ENCODE data around the gene ADM2.
"Not testable (repeated sequence)": the region's sequence is repeated elsewhere in the genome, so short reads cannot be mapped to it uniquely, and the experiment has no call there.

Gene ADM2

DNA sequence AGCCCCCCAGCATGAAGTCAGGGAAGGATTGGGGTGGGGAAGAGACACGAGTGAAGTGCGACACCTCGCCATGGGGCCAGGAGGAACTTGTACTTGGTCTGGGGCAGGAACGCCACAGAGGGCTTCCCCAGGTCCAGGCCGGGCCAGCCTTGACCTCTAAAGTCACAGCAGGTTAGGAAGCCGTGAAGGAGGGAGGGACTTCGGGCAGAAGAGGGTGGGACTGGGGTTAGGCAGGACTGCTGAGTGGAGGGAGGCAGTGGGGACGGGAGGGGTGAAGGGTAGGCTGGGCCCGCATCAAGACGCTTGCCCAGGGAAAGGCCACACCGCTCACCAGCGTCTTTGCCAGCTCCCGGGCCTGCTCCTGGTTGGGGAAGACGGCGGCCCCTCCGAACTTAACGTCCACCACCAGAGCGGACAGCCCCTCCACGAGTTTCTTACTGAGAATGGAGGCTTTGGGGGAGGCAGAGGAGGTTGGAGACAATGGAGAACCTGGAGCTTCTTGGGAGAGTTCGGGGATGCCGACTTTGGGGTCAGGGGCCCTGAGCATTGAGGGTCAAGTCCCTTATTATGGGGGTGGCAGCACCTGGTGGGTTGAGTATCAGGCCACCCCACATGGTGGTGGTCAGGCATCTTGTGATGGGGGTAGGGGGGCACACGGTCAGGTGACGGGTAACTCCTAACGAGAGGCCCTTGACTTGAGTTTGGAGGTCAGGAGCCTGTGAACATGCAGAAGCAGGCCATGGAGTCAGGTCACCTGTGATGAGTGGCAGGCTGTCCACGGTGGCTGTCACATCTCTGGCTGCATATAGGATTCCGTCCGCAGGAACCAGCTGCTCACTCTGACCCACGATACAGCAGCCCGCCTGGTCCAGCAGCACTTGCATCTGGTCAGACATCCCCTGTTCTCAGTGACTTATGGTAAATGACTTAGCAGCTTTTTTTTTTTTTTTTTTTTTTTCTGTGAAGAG is 45.8 kb downstream of the ADM2 start:
- DNase-seq, result peak; percentile 55

DNA sequence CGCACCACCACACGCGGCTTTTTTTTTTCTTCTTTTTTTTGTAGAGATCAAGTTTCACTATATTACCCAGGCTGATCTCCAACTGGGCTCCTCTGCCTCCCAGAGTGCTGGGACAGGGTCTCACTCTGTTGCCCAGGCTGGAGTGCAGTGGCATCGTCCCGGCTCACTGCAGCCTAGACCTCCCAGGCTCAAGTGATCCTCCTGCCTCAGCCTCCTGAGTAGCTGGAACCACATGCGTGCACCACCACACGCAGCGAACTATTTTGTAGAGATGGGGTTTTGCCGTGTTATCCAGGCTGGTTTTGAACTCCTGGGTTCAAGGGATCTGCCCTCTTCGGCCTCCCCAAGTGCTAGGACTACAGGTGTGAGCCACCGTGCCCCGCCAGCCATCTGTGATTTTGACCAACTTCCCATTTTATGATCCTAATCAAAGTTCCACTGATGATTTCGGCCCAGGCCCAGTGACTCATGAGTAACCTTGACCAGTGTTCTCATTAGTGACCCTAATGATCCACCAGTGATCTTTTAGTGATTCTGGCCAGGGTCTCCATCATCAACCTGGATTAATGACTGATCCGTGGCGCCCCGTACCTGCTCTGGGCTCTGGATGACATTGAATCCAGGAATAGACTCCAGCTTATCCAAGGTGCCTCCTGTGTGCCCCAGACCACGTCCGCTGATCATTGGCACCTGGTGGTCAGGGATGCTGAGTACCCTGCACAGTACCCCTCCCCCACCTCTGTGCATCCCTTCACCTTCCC is 46.8 kb downstream of the ADM2 start:
- no peak for DNase-seq

DNA sequence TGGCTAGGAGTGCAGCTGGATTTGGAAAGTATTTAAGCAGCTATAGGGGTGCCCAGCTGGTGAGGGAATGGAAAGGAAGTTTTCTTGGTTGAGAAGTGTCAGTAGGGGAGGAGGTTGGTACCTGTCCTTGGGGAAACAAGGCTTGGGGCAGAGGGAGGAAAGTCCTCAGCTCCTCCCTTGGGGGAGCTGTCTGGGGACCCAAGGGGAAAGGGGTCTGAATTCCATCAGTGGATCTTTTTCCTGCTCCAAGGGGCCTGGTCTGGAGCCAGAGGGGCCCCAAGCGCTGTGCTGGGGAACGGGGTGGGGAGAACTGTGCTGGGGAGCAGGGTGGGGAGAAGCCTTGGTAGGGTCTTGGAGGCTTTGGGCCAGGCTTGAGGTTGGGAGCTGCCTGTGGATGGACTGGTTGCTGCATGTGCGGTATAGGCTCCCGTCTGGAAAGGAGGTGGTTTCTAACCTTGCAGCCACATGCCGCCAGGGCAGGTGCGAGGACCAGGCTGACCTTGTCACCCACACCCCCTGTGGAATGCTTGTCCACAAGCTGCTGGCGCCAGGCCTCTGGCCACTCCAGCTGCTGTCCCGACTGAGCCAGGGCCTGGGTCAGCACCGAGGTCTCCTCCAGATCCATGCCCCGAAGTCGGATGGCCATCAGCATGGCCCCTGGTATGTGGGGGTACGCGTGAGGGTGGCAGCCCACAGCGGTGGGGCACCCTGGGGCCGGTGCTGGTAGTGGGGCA is 47.5 kb downstream of the ADM2 start:
- DNase-seq, result no peak

DNA sequence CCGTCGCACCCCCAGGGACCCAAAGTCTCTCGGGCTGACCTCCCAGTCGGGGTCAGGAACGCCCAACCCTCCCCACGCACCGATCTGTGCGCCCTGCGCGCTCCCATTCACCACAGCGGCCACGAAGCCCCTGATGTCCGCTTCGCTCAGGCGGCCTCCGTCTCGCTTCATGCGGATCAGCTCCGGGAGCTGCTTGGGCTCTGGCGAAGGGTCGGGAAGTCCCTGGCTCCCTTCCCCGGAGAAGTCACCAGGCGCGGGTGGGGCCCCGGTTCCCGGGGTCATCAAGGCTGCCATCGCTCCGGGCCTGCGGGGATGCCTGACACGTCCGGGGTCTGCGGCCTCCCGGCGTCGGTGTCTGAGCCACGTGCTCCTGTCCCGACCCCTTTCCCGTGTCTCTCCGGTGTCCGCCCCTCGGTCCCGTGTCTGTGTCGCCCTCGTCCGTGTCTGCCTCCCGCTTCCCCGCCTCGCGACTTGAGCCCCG is 48.1 kb downstream of the ADM2 start:
- no peak for DNase-seq

DNA sequence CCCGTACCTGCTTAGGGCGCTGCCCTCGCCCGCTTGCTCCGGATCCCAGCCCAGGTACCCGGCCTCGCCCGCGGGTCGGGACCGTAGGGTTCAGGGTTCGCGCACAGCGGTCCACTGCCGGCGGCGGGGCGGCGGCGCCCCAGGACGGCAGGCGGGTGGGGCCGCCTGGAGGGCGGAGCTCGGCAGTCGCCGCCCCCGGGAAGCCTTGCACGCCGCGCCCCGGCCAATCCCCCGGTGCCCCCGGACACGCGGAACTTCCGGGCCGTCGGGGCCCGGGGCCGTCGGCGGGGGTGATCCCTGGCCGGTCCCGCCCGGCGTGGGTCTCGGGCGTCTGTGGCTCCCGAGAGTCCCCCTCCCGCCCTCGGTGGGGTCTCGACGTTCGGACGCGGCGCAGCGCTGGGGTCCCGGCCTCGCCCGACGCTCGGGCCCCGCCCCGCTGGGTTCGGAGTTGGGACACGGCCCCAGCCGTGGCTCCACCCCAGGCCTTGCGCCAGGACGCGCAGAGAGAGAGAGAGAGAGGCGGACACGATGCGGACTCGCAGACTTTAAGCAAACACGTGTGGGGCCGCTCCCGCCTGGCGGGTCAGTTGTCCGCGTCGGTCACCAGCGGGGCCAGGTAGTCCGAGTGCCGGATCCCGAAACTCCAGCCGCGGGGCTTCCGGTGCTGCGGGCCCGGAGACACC is 48.7 kb downstream of the ADM2 start, which contains the start of gene TYMP:
TYMP (minus strand) TSS at position 116 of the 683 bp plus-strand sequence. CDS start 303 bp downstream, outside the sequence.
- DNase-seq, result peak; percentile 64

DNA sequence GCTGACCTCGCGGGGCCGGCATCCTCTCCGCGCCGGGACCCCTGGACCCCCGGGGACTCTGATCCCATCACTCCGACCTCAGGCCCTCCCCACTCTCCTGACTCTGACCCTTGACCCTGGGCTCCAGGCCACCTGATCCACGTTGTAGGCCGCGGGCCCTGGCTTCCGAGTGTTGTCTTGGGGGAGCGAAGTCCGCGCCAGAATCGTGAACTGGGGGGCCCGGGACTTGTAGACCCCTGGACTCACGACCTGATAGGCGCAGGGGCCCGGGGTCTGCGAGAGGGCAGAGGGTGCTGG is 49.2 kb downstream of the ADM2 start:
- peak; percentile 47 for DNase-seq

DNA sequence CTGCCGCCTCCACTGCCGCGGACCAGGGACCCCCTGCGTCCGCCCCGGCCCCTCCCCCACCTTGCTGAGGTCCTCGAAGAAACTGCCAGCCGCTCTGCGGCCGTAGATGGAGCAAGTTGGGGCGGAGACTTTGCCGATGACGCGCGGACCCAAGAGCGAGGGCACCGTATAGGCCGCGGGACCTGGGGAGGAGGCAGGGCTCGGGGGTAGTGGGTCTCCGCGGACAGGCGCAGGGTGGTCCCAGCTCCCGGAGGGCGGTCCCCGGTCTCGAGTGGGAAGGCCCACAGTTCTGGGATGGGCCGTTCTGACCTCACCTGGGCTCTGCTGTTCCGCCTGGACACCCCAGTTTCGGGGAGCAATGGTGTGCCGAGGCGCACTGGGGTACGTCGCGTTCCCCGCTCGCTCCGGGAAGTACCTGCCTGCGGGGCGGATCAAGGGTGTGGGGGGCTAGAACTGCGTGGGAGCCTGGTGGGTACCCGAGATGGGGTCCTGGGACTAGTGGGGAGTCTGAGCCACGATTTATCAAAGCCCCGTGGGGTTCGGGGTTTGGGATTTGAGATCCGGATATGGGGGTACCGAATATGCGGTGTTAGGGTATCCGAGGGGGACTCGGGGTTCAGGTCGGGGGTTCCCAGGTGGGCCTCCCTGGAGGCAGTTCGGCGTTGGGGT is 49.7 kb downstream of the ADM2 start:
- DNase-seq, result peak; percentile 86

DNA sequence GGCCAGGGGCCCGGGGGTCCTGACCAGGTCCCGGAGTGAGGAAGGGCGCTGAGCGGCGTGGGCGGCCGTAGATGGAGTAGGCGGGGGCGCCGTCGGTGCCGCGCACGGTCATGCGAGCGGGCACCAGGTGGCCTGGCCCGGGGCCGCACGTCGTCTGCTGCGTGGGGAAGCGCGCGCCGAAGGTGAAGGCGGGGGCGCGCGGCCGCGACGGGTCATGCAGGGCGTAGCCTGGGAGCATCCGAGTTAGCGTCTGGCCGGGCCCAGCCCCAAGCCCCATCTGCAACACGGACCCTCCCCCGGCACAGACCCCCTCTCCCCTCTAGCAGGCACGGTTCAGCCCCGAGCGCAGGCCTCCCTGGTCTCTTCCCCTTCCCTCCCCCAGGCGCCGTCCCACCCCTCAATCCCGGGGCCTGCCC is 50.2 kb downstream of the ADM2 start:
- peak; percentile 75 for DNase-seq

DNA sequence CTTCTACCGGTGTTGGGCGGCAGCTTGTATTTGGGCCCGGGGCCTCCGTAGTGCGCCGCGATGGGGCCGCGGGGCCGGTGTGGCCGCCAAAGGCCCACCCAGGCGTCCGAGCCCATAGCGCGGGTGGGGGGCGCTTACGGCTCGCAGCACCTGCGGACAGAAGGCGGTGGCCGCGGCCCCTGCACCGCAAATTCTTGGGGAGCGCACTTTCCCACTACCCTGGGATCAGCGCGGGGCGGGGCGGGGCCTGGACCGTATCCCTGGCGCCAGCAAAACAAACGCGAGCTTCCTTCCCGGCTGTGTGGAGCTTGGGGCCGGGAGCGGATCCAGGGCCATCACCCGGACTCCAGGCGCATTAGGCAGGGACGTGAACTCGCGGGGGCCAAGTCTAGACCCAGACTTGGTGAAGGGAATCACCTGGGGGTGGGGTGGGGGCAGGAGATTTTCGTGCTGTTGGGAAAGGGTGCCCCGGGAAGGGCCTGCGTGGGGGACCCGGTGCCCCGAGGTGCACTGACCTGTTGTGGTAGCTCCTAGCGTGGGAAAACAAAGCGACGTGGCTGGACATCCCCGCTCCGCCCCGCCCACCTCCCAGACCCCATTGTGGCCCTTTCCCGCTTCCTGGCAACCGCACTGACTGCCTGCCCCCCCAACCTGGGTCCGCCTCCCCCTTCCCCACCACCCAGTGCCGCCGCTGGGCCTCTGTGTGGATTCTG is 50.8 kb downstream of the ADM2 start:
- no peak for DNase-seq

DNA sequence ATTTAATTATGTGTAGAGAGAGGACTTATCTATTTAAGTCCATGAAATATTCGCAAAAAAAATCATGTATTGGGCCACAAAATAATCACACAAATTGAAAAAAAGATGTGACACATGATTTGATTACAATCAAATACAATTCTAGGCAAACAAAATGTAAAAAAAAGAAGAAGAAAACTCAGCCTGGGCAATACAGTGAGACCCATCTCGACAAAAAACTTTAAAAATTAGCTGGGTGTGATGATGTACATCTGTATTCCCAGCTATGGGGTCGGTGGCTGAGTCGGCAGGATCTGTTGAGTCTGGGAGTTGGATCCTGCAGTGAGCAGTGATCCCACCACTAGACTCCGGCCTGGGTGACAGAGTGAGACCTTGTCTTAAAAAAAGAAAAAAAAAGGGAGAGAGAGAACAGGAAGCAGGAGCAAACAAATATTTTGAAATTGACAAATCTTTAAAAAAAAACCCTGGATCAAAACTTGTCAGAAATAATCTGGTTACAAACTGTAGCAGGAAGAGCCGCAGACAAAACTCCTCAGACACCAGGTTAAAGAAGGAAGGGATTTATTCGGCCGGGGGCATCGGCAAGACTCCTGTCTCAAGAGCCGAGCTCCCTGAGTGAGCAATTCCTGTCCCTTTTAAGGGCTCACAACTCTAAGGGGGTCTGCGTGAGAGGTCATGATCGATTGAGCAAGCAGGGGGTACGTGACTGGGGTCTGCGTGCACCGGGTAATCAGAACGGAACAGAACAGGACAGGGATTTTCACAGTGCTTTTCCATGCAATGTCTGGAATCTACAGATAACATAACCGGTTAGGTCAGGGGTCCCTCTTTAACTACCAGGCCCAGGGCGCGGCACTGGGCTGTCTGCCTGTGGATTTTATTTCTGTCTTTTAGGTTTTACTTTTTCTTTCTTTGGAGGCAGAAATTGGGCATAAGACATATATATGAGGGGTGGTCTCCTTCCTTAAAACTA is 51.8 kb downstream of the ADM2 start:
- no peak for DNase-seq

DNA sequence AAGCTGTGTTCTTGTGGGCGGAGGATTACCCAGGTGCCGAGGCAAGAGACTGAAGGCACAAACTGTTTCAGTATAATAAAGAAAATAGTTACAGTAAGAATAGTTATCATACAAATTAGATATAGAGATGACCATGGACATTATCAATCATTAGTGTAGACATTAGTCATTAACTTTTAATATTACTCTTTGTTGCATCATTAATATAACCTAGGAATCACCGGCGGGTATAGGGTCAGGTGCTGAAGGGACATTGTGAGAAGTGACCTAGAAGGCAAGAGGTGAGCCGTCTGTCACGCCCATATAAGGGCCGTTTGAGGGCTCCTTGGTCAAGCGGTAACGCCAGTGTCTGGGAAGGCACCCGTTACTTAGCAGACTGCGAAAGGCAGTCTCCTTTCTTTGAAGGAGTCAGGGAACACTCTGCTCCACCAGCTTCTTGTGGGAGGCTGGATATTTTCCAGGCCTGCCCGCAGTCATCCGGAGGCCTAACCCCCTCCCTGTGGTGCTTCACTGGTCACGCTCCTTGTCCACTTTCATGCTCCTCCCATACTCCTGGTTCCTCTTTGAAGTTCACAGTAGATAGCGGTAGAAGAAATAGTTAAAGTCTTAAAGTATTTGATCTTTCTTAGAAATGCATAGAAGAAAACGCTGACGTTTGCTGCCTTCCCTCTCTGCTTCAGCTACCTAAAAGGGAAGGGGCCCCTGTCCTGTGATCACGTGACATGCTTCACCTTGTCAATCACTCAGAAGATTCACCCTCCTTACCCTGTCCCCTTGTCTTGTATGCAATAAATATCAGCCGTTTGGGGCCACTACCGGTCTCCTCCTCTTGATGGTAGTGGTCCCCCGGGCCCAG is 52.7 kb downstream of the ADM2 start:
- not testable (repeated sequence) for DNase-seq

DNA sequence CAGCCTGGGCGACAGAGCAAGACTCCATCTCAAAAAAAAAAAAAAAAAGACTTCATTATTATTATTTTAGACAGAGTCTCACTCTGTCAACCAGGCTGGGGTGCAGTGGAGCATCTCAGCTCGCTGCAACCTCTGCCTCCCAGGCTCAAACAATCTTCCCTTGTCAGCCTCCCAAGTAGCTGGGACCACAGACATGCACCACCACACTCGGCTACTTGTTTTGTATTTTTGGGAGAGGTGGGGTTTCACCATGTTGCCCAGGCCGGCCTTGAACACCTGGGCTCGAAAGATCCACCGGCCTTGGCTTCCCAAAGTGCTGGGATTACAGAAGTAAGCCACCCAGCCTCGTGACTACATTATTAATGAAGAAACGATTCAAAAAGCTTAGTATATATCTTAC is 53.8 kb downstream of the ADM2 start:
- no peak for DNase-seq

Data from stimulated activated CD4-positive, alpha-beta T cell treated with anti-CD3 and anti-CD28 coated beads, Interleukin-1b, Interleukin-23, amount 100 ng/mL, for 48 hours (primary cell).